Measurements from ENCODE around the gene KLHDC4.
A peak's percentile ranks its signal among the peaks of the same experiment; 100 is the strongest.

Gene KLHDC4

DNA sequence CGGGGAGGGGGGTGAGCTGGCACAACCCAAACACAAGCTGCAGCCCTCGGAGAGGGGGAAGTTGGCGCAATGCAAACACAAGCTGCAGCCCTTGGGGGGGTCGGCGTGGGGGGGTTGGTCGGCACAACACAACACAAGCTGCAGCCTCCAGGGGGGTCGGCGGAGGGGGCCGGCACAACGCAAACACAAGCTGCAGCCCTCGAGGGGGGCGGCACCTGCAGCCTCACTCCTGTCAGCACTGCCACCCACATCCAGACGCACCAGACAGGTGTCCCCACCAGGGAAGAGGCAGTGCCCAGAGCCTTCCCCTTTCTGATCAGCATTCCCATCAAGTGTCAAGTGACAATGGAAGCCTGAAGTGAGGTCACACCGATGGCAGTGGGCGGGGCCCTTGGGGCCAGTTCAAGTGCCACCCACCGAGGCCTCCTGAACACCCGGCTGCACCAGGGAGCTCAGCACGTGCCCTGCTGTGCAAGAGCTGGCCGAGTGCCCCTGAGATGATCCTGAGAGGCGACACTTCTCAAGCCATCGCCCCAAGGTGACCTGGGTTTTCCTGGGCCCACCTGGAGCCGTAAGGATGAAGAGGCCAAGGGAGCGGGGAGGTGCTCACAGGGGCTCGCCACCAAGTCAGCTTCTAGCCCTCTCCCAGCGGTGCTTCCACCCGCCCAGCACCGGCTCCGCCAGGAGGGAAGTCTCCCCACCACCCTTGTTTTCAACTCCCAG lies 59.3 kb downstream of the KLHDC4 start:
- H3K4me3 ChIP-seq (ENCODE audit: low read depth, low read length), result no peak overlapping the region
- TF ChIP-seq, protein P1, sequence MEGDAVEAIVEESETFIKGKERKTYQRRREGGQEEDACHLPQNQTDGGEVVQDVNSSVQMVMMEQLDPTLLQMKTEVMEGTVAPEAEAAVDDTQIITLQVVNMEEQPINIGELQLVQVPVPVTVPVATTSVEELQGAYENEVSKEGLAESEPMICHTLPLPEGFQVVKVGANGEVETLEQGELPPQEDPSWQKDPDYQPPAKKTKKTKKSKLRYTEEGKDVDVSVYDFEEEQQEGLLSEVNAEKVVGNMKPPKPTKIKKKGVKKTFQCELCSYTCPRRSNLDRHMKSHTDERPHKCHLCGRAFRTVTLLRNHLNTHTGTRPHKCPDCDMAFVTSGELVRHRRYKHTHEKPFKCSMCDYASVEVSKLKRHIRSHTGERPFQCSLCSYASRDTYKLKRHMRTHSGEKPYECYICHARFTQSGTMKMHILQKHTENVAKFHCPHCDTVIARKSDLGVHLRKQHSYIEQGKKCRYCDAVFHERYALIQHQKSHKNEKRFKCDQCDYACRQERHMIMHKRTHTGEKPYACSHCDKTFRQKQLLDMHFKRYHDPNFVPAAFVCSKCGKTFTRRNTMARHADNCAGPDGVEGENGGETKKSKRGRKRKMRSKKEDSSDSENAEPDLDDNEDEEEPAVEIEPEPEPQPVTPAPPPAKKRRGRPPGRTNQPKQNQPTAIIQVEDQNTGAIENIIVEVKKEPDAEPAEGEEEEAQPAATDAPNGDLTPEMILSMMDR (IDR thresholded peaks at IDR 0.05; ENCODE audit: borderline replicate concordance, insufficient read depth, low read depth, low read length), result no peak

DNA sequence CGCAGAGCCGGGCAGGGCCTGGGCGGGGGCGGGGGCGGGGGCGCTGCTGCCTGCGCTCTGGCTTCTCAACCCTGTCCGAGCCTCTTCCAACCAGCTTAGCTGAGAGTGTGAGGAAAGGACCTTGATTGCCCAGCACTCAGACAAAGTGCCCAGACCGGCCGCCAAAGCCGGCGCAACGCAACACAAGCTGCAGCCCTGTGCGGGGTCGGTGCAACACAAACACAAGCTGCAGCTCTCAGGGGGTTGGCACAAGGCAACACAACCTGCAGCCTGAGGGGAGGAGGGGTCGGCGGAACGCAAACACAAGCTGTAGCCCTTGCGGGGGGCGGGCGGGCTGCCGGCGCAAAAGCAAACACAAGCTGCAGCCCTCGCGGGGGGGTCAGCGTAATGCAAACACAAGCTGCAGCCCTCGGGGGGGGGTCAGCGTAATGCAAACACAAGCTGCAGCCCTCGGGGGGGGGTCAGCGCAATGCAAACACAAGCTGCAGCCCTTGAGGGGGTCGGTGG lies 60.0 kb downstream of the KLHDC4 start:
- H3K4me3 ChIP-seq (ENCODE audit: low read depth, low read length), result no peak overlapping the region
- TF ChIP-seq, protein P1 (IDR thresholded peaks at IDR 0.05; ENCODE audit: borderline replicate concordance, insufficient read depth, low read depth, low read length), result no peak

DNA sequence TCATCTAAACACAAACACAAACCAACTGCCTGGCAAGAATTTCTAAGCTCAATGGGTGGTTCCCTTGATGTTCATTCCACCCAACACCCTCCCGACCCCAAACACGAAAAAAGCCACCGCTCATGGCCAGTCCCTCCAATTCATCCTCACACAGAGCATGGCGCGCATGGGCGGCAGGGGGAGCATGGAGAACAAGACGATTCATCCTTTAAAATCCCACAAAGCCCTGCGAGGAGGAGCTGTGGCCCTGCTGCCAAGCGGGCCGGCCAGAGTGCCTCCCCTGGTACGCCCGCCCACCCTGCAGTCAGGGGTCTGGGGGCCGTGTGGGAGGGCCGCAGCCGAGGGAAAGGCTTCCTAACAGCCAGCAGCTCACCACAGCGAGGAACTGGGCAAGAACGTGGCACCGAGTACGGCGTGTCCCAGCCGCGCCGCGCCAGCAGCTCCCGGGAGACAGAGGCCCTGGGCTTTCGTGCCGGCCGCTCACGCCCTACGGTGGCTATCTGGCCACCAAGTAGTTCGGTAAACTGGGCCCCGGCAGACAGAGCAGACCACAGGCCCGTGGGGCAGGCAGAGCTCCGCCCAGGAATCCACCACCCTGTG lies 60.9 kb downstream of the KLHDC4 start:
- TF ChIP-seq, protein P1 (IDR thresholded peaks at IDR 0.05; ENCODE audit: borderline replicate concordance, insufficient read depth, low read depth, low read length), result no peak
- no peak overlapping the region for H3K4me3 ChIP-seq (ENCODE audit: low read depth, low read length)

DNA sequence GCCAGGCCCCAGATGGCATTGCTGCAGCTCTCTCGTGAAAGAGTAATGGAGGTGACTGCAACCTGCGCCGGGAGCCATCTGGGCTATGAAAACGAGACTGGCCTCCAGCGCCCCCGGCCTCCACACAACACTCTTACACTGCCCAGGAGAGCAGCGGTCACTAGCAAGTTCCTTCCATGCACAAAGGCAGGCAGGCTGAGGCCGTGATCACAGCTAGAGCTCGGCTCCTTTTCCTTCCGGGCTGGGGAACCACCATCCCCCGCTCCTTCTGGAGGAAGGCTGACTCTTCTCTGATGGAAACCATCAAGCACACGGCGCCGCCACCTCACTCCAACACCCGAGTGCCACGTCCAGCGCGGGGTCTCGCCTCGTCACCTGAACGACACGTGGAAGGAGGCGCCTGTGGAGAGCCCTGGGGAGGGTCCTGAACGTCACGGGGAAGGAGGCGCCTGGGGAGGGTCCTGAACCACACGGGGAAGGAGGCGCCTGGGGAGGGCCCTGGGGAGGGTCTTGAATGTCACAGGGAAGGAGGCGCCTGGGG lies 61.9 kb downstream of the KLHDC4 start:
- TF ChIP-seq, protein P1 (IDR thresholded peaks at IDR 0.05; ENCODE audit: borderline replicate concordance, insufficient read depth, low read depth, low read length), result no peak
- no peak overlapping the region for H3K4me3 ChIP-seq (ENCODE audit: low read depth, low read length)

DNA sequence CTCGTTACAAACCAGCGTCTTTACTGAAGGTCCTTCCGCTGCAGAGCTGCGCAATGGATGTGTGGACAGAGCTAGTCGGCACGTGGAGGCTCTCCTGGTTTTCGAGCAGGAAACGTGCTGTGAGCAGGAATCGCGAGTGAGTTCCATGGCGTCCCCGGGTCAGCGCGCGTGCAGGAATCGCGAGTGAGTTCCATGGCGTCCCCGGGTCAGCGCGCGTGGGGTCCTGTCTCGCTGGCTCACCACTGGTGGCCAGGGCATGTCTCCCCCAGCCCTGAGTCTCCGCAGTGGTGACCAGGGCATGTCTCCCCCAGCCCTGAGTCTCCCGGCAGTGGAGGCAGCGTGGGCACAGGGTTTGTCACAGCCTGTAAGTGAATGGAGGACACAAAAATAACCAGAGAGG lies 62.7 kb downstream of the KLHDC4 start:
- no peak overlapping the region for H3K4me3 ChIP-seq (ENCODE audit: low read depth, low read length)
- TF ChIP-seq, protein P1 (IDR thresholded peaks at IDR 0.05; ENCODE audit: borderline replicate concordance, insufficient read depth, low read depth, low read length), result no peak

DNA sequence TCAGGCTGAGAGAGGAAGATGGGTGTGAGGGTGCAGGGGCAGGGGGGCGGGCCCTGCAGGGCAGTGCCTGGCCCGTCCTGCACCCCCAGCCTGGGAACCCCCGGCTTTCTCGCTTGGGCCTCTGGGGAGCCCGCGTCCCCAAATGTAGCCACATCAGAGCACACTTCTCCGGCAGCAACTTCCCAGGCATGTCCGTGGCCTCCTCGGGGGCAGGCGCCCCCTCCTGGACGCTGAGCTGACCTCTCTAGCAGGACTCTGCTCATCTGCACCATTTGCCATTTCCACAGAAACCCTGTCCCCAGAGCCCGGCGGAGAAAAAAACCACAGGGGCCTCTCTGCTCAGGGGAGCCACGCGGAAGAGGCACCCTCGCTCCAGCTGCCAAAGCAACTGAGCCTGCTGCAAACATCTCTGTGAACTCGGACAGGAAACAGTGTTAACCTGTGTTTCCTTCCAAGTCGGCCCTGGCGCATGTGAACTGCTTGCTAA lies 63.4 kb downstream of the KLHDC4 start:
- TF ChIP-seq, protein P1 (IDR thresholded peaks at IDR 0.05; ENCODE audit: borderline replicate concordance, insufficient read depth, low read depth, low read length), result peak; percentile 69
- H3K4me3 ChIP-seq (ENCODE audit: low read depth, low read length), result no peak overlapping the region
